T-helper 2 cell (primary cell): ENCODE measurements around the gene LYPD3.
"Not testable (repeated sequence)": the region's sequence is repeated elsewhere in the genome, so short reads cannot be mapped to it uniquely, and the experiment has no call there.

Experiments
- DNase-seq, 5 experiments: peaks; one replicate each; pipeline versions ENCODE4 v3.0.0 to v3.0.0-alpha.2; 2012 to 2022
- total RNA-seq, 2 donors: gene quantifications; one replicate each; lab custom pipeline; 2026; lab: John Stamatoyannopoulos, UW

LYPD3 gene
- 5.4 to 11.5 reads per million in 2 donors for total RNA-seq

GRCh38 chr19:43465468-43466120 lies at the start of gene LYPD3:
LYPD3 (minus strand) TSS chr19:43465608; CDS start chr19:43465571, 37 bp downstream.
- DNase-seq = no peak

GRCh38 chr19:43512399-43512798 lies 47.0 kb upstream of the LYPD3 start:
- DNase-seq = not testable (repeated sequence)

DNA sequence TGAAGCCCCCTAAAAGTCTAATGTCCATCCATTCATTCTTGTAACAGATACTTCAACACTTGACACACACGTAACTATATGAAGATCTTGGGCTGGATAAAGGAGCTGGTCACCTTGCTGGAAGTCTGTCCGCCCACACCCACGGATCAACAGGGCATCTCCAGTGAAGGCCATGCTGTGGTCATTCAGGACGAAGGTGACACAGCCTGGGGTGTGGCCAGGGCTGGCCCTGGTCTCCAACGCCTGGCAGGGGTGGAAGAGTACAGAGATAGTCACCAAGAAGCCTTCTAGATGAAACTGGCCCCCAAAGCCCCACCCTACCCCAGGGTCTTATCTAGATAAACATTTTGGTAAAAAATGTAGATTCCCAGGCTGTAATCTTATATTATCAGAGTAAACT lies 45.9 kb upstream of the LYPD3 start:
- DNase-seq = no peak

- no peak for DNase-seq
Measured at GRCh38 chr19:43510713-43511112, 45.3 kb upstream of the LYPD3 start.

DNA sequence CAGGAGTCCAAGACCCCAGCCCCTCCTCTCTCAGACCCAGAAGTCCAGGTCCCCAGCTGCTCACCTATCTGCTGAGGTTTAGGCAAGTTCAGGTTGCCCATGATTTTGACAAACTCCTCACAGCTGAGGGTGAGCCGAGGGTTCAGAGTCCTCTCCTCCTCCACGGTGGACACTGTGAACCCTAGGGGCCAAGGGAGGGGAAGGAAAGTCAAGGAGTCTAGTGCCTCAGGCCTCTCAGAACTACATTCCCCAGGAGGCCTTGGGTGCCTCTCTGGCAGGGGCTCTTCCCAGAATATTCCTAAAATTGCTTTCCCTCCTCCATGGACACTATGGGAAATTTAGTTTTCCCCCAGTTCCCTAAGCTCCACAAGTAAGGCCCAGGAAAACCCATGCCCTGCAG lies 42.5 kb upstream of the LYPD3 start:
- no peak for DNase-seq

DNA sequence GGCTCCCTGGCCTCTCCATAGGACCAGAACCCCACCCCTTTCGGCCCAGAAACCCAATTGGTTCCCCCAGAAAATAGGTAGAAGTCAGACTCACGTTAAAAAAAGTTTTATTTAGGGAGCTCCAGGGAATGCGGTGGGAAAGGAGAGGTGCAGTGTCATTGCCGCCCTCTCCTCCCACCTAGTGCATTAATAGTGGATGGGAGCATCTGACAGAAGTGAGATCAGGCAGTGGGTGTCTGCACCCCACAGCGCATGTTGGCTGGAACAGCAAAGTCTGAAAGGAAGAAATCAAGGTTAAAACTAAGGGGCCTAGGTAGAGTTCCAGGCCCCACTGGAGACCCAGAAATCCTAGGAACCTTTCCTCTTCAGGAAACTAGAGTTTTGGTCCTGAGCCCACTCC lies 41.2 kb upstream of the LYPD3 start:
- no peak for DNase-seq

GRCh38 chr19:43505941-43506340 lies 40.5 kb upstream of the LYPD3 start:
- DNase-seq = peak in 1 of 5 experiments; percentile 67

- no peak for DNase-seq
Measured at GRCh38 chr19:43505186-43505456, 39.7 kb upstream of the LYPD3 start.

DNA sequence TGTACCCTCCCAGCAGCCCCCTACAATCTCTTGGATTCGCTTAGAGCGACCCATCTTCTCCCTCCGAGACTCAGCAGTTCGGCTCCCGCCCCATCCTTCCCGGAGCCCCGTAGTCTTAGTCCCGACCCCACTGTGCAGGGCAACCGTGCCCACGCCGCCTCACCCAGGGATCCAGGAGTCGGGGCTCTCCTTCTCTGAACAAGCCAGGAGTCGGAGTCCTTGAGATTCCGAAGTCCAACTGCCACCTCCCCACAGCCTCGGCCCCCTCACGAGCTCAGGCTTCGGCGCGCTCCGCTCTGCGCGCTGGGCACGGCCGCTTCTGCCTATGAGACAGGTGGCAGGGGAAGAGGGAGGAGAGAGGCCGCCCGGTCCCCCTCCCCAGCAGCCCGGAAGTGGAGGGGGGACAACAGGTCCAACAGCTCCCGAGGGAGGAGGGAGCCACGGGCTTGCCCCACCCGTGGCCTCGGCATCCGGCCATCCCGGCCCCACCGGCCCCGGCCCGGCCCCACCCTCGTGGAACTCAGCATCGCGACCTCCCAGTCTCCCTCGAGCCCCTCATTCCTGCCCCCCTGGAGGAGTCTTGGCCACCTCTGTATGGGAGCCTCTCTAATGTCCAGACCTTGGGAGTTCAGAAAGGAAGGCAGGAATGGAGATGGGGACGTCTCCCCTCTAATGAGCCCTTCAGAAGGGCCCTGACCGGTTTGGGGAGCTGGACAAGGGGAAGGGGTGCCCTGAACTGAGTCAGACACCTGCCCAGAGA lies 39.2 kb upstream of the LYPD3 start, which contains the start of gene PHLDB3:
Gene PHLDB3, minus strand, starts transcription at position 321 of the 760 bp plus-strand sequence. CDS start 628 bp downstream, outside the sequence.
- peak; percentile 21 to 67 (median 23) for DNase-seq

DNA sequence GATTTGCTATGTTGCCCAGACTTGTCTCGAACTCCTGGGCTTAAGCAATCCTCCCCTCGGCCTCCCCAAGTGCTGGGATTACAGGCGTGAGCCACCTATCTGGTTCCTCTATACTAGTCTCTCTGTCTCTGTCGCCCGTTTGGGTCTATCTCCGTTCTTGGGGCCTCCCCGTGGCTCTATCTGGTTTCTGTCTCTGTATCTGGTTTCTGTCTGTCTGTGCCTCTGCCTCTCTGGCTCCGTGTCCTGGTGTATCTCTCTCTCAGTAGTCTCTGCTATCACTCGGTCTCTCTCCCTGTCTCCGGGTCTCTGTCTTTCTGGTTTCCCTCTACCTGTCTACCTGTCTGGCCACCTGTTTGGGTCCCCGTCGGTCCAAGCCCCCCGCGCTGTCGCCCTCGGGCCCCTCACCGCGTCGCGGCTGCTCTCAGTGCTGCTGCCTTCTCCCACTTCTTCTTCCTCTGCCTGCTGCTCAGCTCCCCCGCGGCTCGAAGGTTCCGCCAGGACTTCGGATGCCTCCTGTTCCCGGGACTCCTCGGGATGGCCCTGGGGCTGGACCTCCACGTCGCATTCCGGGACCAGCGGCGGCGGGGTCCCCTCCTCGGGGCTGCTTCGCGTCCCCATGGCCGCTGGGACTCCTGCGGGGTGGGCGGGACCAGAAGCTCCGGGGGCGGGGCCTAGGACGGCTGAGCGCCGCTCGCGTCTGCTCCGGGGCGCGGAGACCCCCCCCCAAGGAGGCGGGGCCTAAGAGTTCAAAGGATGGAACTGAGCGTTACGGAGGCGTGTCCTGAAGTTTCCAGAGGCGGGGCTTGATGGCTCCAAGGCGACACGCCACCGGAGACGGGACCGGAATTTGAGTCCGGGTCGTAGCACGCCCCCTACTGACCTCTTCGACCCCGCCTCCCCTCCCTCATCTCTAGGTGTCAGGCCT lies 38.4 kb upstream of the LYPD3 start:
- DNase-seq = peak; percentile 93 to 99 (median 98)

DNA sequence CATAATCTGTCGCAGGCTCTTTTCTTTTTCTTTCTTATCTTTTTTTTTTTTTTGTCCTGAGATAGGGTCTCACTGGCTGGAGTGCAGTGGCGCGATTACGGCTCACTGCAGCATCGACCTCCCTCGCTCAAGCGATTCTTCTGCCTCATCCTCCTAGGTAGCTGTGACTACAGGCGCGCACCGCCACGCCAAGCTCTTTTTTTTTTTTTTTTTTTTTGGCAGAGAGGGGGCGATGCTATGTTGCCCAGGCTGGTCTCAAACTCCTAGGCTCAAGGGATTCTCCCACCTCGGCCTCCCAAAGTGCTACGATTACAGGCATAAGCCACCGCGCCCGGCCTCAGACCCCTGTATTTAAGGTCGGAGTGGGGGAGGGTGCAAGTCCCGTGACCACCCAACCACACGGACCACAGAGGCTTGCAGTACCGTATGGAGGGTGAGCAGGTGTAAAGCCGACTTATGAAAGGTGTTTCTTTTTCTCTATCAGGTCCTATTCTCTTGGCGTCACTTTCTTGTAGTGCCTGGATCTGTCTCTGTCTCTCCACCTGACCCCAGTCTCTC lies 37.1 kb upstream of the LYPD3 start:
- DNase-seq = no peak

- DNase-seq = no peak
Measured at GRCh38 chr19:43501661-43502418, 36.4 kb upstream of the LYPD3 start.

GRCh38 chr19:43499042-43499441 lies 33.6 kb upstream of the LYPD3 start:
- no peak for DNase-seq

DNA sequence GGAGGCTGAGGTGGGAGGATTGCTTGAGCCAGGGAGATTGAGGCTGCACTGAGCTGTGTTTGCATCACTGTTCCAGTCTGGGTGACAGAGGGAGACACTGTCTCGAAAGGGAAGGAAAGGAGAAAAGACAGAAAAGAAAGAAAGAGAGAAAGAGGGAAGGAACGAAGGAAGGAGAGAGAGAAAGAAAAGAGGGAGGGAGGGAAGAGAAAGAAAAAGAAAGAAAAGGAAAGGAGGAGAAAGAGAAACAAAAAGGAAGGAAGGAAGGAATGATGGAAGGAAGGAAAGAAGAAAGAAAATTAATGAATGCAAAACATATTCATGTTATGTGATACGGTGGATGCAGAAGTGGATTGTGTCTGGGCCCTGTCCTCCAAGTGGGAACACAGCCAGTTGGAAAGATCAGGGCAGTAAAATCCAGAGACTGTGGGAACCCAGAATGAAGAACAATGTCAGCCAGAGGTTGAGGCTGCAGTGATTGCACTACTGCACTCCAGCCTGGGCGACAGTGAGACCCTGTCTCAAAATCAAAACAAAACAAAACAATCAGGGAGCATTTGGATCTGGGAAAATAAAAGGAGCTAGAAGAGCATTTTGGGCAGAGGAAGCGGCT lies 32.9 kb upstream of the LYPD3 start:
- DNase-seq = no peak

DNA sequence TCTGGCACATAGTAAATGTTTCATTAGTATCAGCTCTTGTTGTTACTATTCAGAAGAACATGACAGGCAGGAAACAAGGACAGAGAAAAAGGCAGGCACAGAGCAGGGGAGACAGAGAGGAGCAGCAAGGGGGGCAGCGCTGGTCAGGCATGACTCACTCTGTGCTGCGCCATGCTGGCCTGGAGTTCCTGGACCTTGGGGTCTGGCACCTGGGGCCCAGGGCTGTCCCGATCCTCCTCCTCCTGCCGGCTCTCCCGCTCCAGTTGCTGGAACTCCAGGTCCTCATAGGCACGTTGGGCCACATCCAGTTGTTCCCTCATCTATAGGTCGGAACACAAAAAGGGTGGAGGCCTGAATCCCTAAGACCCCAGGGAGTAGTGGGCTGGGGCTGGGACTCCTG lies 31.6 kb upstream of the LYPD3 start:
- DNase-seq = no peak

DNA sequence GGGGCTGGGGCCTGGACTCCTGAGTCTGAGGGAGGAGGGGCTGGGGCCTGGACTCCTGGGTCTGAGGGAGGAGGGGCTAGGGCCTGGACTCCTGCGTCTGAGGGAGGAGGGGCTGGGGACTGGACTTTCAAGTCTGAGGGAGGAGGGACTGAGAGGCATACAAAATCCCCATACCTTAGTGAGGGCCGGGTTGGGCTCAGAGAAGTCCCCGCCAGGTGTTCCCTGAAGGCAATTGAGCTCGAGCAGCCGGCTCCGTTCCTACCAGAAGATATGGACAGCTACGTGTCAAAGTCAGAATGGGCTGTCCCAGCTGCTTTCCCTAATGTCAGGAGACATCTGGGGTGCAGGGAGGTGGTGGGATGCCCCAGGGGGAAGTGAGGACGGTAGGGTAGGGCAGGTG lies 29.7 kb upstream of the LYPD3 start:
- DNase-seq = no peak

DNA sequence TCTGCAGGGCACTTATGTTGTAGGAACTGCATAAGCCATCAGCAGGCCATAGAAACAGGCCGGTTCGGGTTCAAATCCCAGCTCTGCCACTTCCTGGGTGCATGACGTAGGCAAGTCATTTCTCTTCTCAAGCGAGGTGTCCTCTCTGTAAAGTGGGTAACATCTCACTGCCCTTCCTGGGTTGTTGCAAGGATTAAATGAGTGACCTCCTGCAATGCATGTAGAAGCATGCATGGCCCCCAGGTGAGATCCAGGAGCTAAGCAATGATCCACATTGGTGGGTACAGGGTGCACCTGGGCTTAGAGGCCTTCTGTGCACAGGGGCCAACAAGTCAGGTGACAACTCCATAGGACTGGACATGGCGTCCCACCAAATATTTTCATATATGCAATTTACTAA lies 25.4 kb upstream of the LYPD3 start:
- DNase-seq = no peak

DNA sequence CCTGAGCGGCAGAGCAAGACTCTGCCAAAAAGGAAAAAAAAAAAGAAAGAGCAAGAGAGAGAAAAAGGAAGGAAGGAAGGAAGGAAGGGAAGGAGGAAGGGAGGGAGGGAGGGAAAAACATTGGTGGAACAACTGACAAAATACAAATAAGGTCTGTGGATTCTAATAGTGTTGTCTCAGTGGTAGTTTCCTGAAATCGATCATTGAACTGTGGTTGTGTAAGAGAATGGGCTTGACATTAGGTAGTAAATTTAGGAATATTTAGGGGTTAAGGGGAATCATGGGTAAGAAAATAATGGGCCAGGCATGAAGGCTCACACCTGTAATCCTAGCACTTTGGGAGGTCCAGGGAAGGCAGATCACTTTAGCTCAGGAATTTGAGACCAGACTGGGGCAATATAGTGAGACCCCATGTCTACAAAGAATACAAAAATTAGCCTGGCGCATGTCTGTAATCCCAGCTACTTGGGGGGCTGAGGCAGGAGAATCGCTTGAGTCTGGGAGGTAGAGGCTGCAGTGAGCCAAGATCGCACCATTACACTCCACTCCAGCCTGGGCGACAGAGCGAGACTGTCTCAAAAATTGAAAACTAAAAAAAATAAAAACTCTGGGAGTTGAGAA lies 24.7 kb upstream of the LYPD3 start:
- DNase-seq = no peak

DNA sequence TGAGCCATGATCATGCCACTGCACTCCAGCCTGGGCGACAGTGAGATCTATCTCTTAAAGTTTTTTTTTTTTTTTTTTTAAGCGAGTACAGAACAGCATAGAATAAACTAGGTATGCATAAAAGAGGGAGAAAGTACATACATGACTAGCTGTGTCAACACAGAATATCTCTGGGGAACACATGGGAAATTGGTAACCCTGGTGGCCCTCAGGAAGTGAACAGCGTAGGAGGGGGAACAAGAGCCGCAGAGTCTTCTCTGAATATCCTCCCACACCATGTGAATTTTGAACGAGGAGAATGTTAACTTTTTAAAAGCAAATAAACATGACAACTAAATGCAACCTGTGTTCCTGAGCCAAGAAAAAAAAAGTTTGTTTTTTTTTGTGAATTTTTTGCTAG lies 23.9 kb upstream of the LYPD3 start:
- DNase-seq = no peak

- DNase-seq = no peak
Measured at GRCh38 chr19:43488179-43488578, 22.8 kb upstream of the LYPD3 start.

DNA sequence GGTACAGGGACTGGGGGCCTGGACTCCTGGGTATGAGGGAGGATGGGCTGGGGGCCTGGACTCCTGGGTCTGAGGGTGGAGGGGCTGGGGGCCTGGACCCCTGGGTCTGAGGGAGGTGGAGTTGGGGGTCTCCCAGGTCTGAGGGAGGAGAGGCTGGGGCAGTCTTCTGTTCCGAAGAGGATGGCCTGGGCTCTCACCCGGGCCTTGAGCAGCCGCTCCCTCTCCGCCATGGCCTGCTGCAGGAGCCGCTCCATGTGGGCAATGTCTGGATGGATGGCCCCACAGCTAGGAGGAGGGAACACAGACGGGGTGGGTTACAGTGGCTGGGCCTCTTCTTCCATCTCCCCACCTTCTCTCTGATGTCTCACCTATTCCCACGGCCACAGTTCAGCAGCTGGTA lies 21.0 kb upstream of the LYPD3 start:
- DNase-seq = no peak
